WTC11 (cell line): Measurements from ENCODE around the gene DHX29.

Experiments used
- CREB1 ChIP-seq: sonication (generic); formaldehyde crosslinking; IDR thresholded peaks from 2 replicates; pipeline ENCODE4 v1.8.0; 2023; ENCODE audit warnings: mild to moderate bottlenecking, missing genetic modification reagents
- FOXJ3 ChIP-seq: sonication (generic); formaldehyde crosslinking; IDR thresholded peaks from 2 replicates; pipeline ENCODE4 v1.9.0; 2021; ENCODE audit warnings: missing genetic modification reagents, mild to moderate bottlenecking, borderline replicate concordance
- MYBL2 ChIP-seq: sonication (generic); formaldehyde crosslinking; IDR thresholded peaks from 2 replicates; pipeline ENCODE4 v1.8.1; 2023; ENCODE audit warnings: mild to moderate bottlenecking, moderate library complexity, missing genetic modification reagents
- NFYB ChIP-seq: sonication (generic); formaldehyde crosslinking; conservative IDR thresholded peaks from 2 replicates; pipeline ENCODE4 v1.8.0; 2022; ENCODE audit warnings: low read depth, missing genetic modification reagents
- NR1H2 ChIP-seq: sonication (generic); formaldehyde crosslinking; IDR thresholded peaks from 2 replicates; pipeline ENCODE4 v1.9.0; 2021; ENCODE audit warnings: mild to moderate bottlenecking, moderate library complexity, missing genetic modification reagents
- OVOL2 ChIP-seq: fragments of 250-450 bp; sonication (Bioruptor Pico); IDR thresholded peaks from 2 replicates; pipeline ENCODE4 v1.9.0; 2021; ENCODE audit warnings: mild to moderate bottlenecking, borderline replicate concordance
- TF ChIP-seq, protein P1 (sequence below): fragments of 200-600 bp; IDR thresholded peaks from 2 replicates; pipeline ENCODE4 v1.8.0; 2022; ENCODE audit warnings: antibody characterized with exemption
- TF ChIP-seq, protein P2 (sequence below): sonication (generic); formaldehyde crosslinking; IDR thresholded peaks from 2 replicates; pipeline ENCODE4 v1.8.1; 2023; ENCODE audit warnings: mild to moderate bottlenecking, missing genetic modification reagents, moderate library complexity
- TF ChIP-seq, protein P3 (sequence below): sonication (generic); formaldehyde crosslinking; IDR thresholded peaks from 2 replicates; pipeline ENCODE4 v1.8.0; 2022; ENCODE audit warnings: mild to moderate bottlenecking, missing genetic modification reagents
- TF ChIP-seq, protein P4 (sequence below): sonication (generic); formaldehyde crosslinking; IDR thresholded peaks from 2 replicates; pipeline ENCODE4 v1.8.1; 2022; ENCODE audit warnings: missing genetic modification reagents, borderline replicate concordance
- TF ChIP-seq, protein P5 (sequence below): sonication (generic); formaldehyde crosslinking; IDR thresholded peaks from 2 replicates; pipeline ENCODE4 v1.8.1; 2022; ENCODE audit warnings: mild to moderate bottlenecking, moderate library complexity, missing genetic modification reagents
- TF ChIP-seq, protein P6 (sequence below): sonication (generic); formaldehyde crosslinking; IDR thresholded peaks from 2 replicates; pipeline ENCODE4 v1.8.1; 2022; ENCODE audit warnings: low read depth, mild to moderate bottlenecking, moderate library complexity, missing genetic modification reagents, borderline replicate concordance
- TF ChIP-seq, protein P7 (sequence below): sonication (generic); formaldehyde crosslinking; IDR thresholded peaks from 2 replicates; pipeline ENCODE4 v1.8.1; 2022; ENCODE audit warnings: mild to moderate bottlenecking, missing genetic modification reagents, moderate library complexity, borderline replicate concordance

DNA sequence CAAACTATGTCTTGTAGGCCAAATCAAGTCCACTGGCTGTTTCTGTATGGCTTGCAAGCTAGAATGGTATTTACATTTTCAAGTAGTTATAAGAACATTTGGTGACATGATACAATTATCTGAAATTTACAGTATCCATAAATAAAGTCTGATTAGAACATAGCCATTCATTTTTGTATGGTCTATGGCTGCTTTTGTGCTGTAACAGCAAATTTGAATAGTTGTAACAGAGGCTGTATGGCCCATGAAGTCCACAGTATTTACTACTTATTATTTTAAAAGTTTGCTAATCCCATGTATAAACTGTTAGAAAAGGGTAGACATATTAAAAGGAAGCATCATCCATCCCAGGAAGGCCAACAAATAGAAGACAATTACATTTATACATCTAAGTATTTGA is 17.7 kb downstream of the DHX29 start:
- TF ChIP-seq, protein P1, sequence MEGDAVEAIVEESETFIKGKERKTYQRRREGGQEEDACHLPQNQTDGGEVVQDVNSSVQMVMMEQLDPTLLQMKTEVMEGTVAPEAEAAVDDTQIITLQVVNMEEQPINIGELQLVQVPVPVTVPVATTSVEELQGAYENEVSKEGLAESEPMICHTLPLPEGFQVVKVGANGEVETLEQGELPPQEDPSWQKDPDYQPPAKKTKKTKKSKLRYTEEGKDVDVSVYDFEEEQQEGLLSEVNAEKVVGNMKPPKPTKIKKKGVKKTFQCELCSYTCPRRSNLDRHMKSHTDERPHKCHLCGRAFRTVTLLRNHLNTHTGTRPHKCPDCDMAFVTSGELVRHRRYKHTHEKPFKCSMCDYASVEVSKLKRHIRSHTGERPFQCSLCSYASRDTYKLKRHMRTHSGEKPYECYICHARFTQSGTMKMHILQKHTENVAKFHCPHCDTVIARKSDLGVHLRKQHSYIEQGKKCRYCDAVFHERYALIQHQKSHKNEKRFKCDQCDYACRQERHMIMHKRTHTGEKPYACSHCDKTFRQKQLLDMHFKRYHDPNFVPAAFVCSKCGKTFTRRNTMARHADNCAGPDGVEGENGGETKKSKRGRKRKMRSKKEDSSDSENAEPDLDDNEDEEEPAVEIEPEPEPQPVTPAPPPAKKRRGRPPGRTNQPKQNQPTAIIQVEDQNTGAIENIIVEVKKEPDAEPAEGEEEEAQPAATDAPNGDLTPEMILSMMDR, result no peak
- TF ChIP-seq, protein P2, sequence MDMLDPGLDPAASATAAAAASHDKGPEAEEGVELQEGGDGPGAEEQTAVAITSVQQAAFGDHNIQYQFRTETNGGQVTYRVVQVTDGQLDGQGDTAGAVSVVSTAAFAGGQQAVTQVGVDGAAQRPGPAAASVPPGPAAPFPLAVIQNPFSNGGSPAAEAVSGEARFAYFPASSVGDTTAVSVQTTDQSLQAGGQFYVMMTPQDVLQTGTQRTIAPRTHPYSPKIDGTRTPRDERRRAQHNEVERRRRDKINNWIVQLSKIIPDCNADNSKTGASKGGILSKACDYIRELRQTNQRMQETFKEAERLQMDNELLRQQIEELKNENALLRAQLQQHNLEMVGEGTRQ (CRISPR knock-in tag), result no peak
- TF ChIP-seq, protein P3, sequence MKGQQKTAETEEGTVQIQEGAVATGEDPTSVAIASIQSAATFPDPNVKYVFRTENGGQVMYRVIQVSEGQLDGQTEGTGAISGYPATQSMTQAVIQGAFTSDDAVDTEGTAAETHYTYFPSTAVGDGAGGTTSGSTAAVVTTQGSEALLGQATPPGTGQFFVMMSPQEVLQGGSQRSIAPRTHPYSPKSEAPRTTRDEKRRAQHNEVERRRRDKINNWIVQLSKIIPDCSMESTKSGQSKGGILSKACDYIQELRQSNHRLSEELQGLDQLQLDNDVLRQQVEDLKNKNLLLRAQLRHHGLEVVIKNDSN (CRISPR knock-in tag), result no peak
- TF ChIP-seq MYBL2 (CRISPR knock-in tag), result no peak
- TF ChIP-seq NR1H2 (CRISPR knock-in tag), result no peak
- TF ChIP-seq NFYB, result no peak
- TF ChIP-seq FOXJ3, result no peak
- TF ChIP-seq, protein P4, sequence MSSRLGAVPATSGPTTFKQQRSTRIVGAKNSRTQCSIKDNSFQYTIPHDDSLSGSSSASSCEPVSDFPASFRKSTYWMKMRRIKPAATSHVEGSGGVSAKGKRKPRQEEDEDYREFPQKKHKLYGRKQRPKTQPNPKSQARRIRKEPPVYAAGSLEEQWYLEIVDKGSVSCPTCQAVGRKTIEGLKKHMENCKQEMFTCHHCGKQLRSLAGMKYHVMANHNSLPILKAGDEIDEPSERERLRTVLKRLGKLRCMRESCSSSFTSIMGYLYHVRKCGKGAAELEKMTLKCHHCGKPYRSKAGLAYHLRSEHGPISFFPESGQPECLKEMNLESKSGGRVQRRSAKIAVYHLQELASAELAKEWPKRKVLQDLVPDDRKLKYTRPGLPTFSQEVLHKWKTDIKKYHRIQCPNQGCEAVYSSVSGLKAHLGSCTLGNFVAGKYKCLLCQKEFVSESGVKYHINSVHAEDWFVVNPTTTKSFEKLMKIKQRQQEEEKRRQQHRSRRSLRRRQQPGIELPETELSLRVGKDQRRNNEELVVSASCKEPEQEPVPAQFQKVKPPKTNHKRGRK (CRISPR knock-in tag), result no peak
- TF ChIP-seq OVOL2 (CRISPR knock-in tag), result no peak
- TF ChIP-seq, protein P5, sequence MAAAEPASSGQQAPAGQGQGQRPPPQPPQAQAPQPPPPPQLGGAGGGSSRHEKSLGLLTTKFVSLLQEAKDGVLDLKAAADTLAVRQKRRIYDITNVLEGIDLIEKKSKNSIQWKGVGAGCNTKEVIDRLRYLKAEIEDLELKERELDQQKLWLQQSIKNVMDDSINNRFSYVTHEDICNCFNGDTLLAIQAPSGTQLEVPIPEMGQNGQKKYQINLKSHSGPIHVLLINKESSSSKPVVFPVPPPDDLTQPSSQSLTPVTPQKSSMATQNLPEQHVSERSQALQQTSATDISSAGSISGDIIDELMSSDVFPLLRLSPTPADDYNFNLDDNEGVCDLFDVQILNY (CRISPR knock-in tag), result no peak
- TF ChIP-seq CREB1 (CRISPR knock-in tag), result no peak
- TF ChIP-seq, protein P6, sequence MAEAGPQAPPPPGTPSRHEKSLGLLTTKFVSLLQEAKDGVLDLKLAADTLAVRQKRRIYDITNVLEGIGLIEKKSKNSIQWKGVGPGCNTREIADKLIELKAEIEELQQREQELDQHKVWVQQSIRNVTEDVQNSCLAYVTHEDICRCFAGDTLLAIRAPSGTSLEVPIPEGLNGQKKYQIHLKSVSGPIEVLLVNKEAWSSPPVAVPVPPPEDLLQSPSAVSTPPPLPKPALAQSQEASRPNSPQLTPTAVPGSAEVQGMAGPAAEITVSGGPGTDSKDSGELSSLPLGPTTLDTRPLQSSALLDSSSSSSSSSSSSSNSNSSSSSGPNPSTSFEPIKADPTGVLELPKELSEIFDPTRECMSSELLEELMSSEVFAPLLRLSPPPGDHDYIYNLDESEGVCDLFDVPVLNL (CRISPR knock-in tag), result no peak
- TF ChIP-seq, protein P7, sequence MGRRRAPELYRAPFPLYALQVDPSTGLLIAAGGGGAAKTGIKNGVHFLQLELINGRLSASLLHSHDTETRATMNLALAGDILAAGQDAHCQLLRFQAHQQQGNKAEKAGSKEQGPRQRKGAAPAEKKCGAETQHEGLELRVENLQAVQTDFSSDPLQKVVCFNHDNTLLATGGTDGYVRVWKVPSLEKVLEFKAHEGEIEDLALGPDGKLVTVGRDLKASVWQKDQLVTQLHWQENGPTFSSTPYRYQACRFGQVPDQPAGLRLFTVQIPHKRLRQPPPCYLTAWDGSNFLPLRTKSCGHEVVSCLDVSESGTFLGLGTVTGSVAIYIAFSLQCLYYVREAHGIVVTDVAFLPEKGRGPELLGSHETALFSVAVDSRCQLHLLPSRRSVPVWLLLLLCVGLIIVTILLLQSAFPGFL (CRISPR knock-in tag), result no peak
